SJSA1 (cell line): ENCODE measurements around the gene RASGRF2. TPM values are rescaled to one million over a fixed set of nuclear protein-coding genes. Genes with fewer than 3 reads are reported as not detected.
"Not testable (repeated sequence)": the region's sequence is repeated elsewhere in the genome, so short reads cannot be mapped to it uniquely, and the experiment has no call there.

Experiments used
- DNase-seq, 2 experiments: peaks; one replicate each; pipeline ENCODE4 v3.0.0-alpha.2; 2015 to 2020; ENCODE audit warnings: low spot score in 2 of 2, low read depth in 1 of 2
- H3K27ac ChIP-seq: fragments of 250-450 bp; sonication (Bioruptor Pico); 2 replicates; pipeline ENCODE4 v1.5.1; 2020; ENCODE audit warnings: mild to moderate bottlenecking, moderate library complexity
- H3K27me3 ChIP-seq: fragments of 250-450 bp; sonication (Bioruptor Pico); replicated peaks from 2 replicates; pipeline ENCODE4 v1.5.1; 2020; ENCODE audit warnings: mild to moderate bottlenecking, moderate library complexity
- H3K36me3 ChIP-seq: fragments of 250-450 bp; sonication (Bioruptor Pico); 2 replicates; pipeline ENCODE4 v1.5.1; 2020; ENCODE audit warnings: mild to moderate bottlenecking
- H3K4me1 ChIP-seq: fragments of 250-450 bp; sonication (Bioruptor Pico); replicated peaks from 2 replicates; pipeline ENCODE4 v1.6.1; 2021; ENCODE audit warnings: mild to moderate bottlenecking
- H3K4me3 ChIP-seq: fragments of 250-450 bp; sonication (Bioruptor Pico); 2 replicates; pipeline ENCODE4 v1.5.1; 2020; ENCODE audit warnings: mild to moderate bottlenecking
- H3K9me3 ChIP-seq: fragments of 250-450 bp; sonication (Bioruptor Pico); replicated peaks from 2 replicates; pipeline ENCODE4 v1.5.1; 2020; ENCODE audit warnings: mild to moderate bottlenecking
- total RNA-seq: library from RNA; depleted of rRNA; stranded (reverse); fragments of >200 nt; shearing (Covaris generic); gene quantifications from 2 replicates; pipeline ENCODE4 v1.2.3, GENCODE V29; 2014

RASGRF2 gene
- total RNA-seq, 1 experiment from 2014 or later: 12.5 TPM

- Histone ChIP-seq H3K27ac (no peak overlapping the region), H3K9me3 (no peaks in the 10 kb centered on the region), H3K4me1 (no peaks in the 10 kb centered on the region), H3K27me3 (no peaks in the 10 kb centered on the region), H3K36me3 (no peaks in the 10 kb centered on the region), H3K4me3 (no peak overlapping the region)
- DNase-seq: no peak
Measured at GRCh38 chr5:81097713-81098112, 137.6 kb downstream of the RASGRF2 start.

GRCh38 chr5:81105261-81105877, 145.2 kb downstream of the RASGRF2 start:
- no peaks in the 10 kb centered on the region for H3K36me3 ChIP-seq
- H3K27me3 ChIP-seq: no peaks in the 10 kb centered on the region
- no peak for DNase-seq
- no peak overlapping the region for H3K4me3 ChIP-seq
- 0 out of 2 replicates have a peak, but pooled peaks cover 5% of the 10 kb centered on the region for H3K4me1 ChIP-seq
- H3K9me3 ChIP-seq: no peaks in the 10 kb centered on the region
- no peak overlapping the region for H3K27ac ChIP-seq

- peaks cover 6% of the 10 kb centered on the region for H3K36me3 ChIP-seq
- H3K4me1 ChIP-seq: no peaks in the 10 kb centered on the region
- no peak for DNase-seq
- no peaks in the 10 kb centered on the region for H3K9me3 ChIP-seq
- no peak overlapping the region for H3K4me3 ChIP-seq
- no peaks in the 10 kb centered on the region for H3K27me3 ChIP-seq
- no peak overlapping the region for H3K27ac ChIP-seq
Measured at GRCh38 chr5:81115261-81115660, 155.1 kb downstream of the RASGRF2 start.

GRCh38 chr5:81117566-81117965, 157.4 kb downstream of the RASGRF2 start:
- H3K27me3 ChIP-seq: no peaks in the 10 kb centered on the region
- peaks cover 6% of the 10 kb centered on the region for H3K36me3 ChIP-seq
- no peak for DNase-seq
- no peak overlapping the region for H3K27ac ChIP-seq
- H3K4me1 ChIP-seq: no peaks in the 10 kb centered on the region
- no peaks in the 10 kb centered on the region for H3K9me3 ChIP-seq
- no peak overlapping the region for H3K4me3 ChIP-seq

- Histone ChIP-seq H3K4me1 (no peaks in the 10 kb centered on the region), H3K9me3 (no peaks in the 10 kb centered on the region), H3K4me3 (no peak overlapping the region), H3K27ac (no peak overlapping the region), H3K36me3 (peaks cover 10% of the 10 kb centered on the region), H3K27me3 (no peaks in the 10 kb centered on the region)
- no peak for DNase-seq
Measured at GRCh38 chr5:81121273-81121672, 161.1 kb downstream of the RASGRF2 start.

GRCh38 chr5:81121836-81122630, 161.9 kb downstream of the RASGRF2 start:
- Histone ChIP-seq H3K36me3 (peaks cover 7% of the 10 kb centered on the region), H3K27ac (no peak overlapping the region), H3K9me3 (no peaks in the 10 kb centered on the region), H3K4me3 (no peak overlapping the region), H3K27me3 (no peaks in the 10 kb centered on the region), H3K4me1 (no peaks in the 10 kb centered on the region)
- DNase-seq: no peak

- H3K4me1 ChIP-seq, H3K9me3 ChIP-seq, H3K36me3 ChIP-seq, H3K27me3 ChIP-seq, H3K4me3 ChIP-seq, H3K27ac ChIP-seq, DNase-seq: not testable (repeated sequence)
Measured at GRCh38 chr5:81124689-81125088, 164.5 kb downstream of the RASGRF2 start.

- no peak overlapping the region for H3K27ac ChIP-seq
- no peak overlapping the region for H3K4me3 ChIP-seq
- H3K36me3 ChIP-seq: peaks cover 3% of the 10 kb centered on the region
- H3K27me3 ChIP-seq: no peaks in the 10 kb centered on the region
- H3K9me3 ChIP-seq: no peaks in the 10 kb centered on the region
- DNase-seq: no peak
- H3K4me1 ChIP-seq: no peaks in the 10 kb centered on the region
Measured at GRCh38 chr5:81125959-81126358, 165.8 kb downstream of the RASGRF2 start.

GRCh38 chr5:81128416-81128815, 168.3 kb downstream of the RASGRF2 start:
- DNase-seq: no peak
- Histone ChIP-seq H3K27me3 (no peaks in the 10 kb centered on the region), H3K9me3 (no peaks in the 10 kb centered on the region), H3K4me1 (no peaks in the 10 kb centered on the region), H3K27ac (no peak overlapping the region), H3K36me3 (peaks cover 3% of the 10 kb centered on the region), H3K4me3 (no peak overlapping the region)

- no peaks in the 10 kb centered on the region for H3K36me3 ChIP-seq
- H3K27me3 ChIP-seq: no peaks in the 10 kb centered on the region
- H3K4me3 ChIP-seq: no peak overlapping the region
- DNase-seq: no peak
- no peaks in the 10 kb centered on the region for H3K9me3 ChIP-seq
- H3K4me1 ChIP-seq: no peaks in the 10 kb centered on the region
- no peak overlapping the region for H3K27ac ChIP-seq
Measured at GRCh38 chr5:81132381-81132780, 172.2 kb downstream of the RASGRF2 start.

GRCh38 chr5:81134066-81134465, 173.9 kb downstream of the RASGRF2 start:
- Histone ChIP-seq H3K4me1 (no peaks in the 10 kb centered on the region), H3K36me3 (no peaks in the 10 kb centered on the region), H3K27me3 (no peaks in the 10 kb centered on the region), H3K9me3 (no peaks in the 10 kb centered on the region), H3K4me3 (no peak overlapping the region), H3K27ac (no peak overlapping the region)
- no peak for DNase-seq

GRCh38 chr5:81134566-81134965, 174.4 kb downstream of the RASGRF2 start:
- no peaks in the 10 kb centered on the region for H3K27me3 ChIP-seq
- no peak for DNase-seq

GRCh38 chr5:81136557-81136956, 176.4 kb downstream of the RASGRF2 start:
- H3K9me3 ChIP-seq: no peaks in the 10 kb centered on the region
- H3K4me1 ChIP-seq: peaks cover 3% of the 10 kb centered on the region; the same call in 1 of the 2 replicates
- no peak for DNase-seq
- no peaks in the 10 kb centered on the region for H3K36me3 ChIP-seq
- H3K27ac ChIP-seq: no peak overlapping the region
- H3K4me3 ChIP-seq: no peak overlapping the region
- no peaks in the 10 kb centered on the region for H3K27me3 ChIP-seq

More at GRCh38 chr5:81134566-81134965, 174.4 kb downstream of the RASGRF2 start:
- Histone ChIP-seq H3K9me3 (no peaks in the 10 kb centered on the region), H3K27ac (no peak overlapping the region), H3K4me1 (no peaks in the 10 kb centered on the region), H3K36me3 (no peaks in the 10 kb centered on the region), H3K4me3 (no peak overlapping the region)

- no peak overlapping the region for H3K4me3 ChIP-seq
- peaks cover 3% of the 10 kb centered on the region; the same call in 1 of the 2 replicates for H3K4me1 ChIP-seq
- H3K9me3 ChIP-seq: no peaks in the 10 kb centered on the region
- H3K36me3 ChIP-seq: no peaks in the 10 kb centered on the region
- no peak overlapping the region for H3K27ac ChIP-seq
- DNase-seq: no peak
- H3K27me3 ChIP-seq: no peaks in the 10 kb centered on the region
Measured at GRCh38 chr5:81137833-81138232, 177.7 kb downstream of the RASGRF2 start.
